ENCODE data around the gene HECTD3.

DNA sequence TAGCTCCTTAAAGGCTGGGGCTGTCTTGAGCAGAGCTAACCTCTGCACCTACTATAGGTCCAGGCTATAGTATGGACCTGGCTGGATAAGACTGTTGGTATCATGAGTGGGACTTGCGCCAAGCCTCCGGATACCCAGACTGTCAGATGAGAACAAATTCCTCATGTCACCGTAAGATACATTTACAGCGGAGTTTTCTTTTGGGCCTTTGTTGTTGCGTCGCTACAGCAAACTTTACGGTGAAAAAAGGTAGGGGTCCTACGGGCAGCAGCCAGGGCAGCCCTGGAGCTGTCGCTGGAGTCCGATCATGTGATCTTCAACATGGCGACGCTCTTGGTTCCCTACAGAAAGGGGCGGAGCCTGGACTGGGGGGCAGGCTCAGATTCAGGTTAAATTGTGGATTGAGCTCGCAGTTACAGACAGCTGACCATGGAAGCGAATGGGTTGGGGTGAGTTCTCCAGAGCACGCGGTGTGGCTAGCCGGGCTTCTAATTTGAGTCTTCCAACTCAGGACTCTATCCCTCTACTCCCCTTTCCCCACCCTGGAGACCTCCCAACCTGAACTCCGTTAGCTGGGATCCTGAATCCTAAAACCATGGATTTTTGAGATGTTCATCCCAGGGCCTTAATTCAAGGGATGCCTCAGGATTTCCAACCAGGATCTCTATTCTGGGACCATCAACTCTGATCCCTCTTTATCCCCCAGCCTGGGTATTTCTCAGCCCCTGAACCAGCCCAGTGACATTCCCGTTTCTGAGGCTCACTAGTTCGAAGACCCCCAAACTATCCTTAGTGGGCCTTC, 914 bp upstream of the HECTD3 start, which contains the start of gene UROD:
- TF ChIP-seq POLR2A (IDR thresholded peaks at IDR 0.05) (peak in 1 of 2 donors; percentile 50), EP300 (IDR thresholded peaks at IDR 0.05) (peak; percentile 60 to 87)
- TF ChIP-seq, protein P1, sequence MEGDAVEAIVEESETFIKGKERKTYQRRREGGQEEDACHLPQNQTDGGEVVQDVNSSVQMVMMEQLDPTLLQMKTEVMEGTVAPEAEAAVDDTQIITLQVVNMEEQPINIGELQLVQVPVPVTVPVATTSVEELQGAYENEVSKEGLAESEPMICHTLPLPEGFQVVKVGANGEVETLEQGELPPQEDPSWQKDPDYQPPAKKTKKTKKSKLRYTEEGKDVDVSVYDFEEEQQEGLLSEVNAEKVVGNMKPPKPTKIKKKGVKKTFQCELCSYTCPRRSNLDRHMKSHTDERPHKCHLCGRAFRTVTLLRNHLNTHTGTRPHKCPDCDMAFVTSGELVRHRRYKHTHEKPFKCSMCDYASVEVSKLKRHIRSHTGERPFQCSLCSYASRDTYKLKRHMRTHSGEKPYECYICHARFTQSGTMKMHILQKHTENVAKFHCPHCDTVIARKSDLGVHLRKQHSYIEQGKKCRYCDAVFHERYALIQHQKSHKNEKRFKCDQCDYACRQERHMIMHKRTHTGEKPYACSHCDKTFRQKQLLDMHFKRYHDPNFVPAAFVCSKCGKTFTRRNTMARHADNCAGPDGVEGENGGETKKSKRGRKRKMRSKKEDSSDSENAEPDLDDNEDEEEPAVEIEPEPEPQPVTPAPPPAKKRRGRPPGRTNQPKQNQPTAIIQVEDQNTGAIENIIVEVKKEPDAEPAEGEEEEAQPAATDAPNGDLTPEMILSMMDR (IDR thresholded peaks at IDR 0.05), result peak in 1 of 5 experiments; percentile 37

Data from tibial nerve (tissue), 4 donors.